ENCODE results near the gene IL21R. TPM values are rescaled to one million over a fixed set of nuclear protein-coding genes. Genes with fewer than 3 reads are reported as not detected.
A peak's percentile ranks its signal among the peaks of the same experiment; 100 is the strongest.

IL21R gene
- total RNA-seq, 1 donor, result 0.43 TPM

- no peak for TF ChIP-seq CTCF (IDR thresholded peaks at IDR 0.05; ENCODE audit: insufficient read depth, low read depth, low read length)
- no peak overlapping the region for H3K4me3 ChIP-seq (ENCODE audit: low read depth, low read length)
- DNase-seq (ENCODE audit: low read depth), result no peak
Observed at GRCh38 chr16:27374221-27374803, 27.7 kb upstream of the IL21R start.

GRCh38 chr16:27374804-27375425 is 27.1 kb upstream of the IL21R start:
- DNase-seq (ENCODE audit: low read depth), result peak; percentile 78
- H3K4me3 ChIP-seq (ENCODE audit: low read depth, low read length), result no peak overlapping the region
- TF ChIP-seq CTCF (IDR thresholded peaks at IDR 0.05; ENCODE audit: insufficient read depth, low read depth, low read length), result peak; percentile 70

- no peak for DNase-seq (ENCODE audit: low read depth)
- H3K4me3 ChIP-seq (ENCODE audit: low read depth, low read length), result no peak overlapping the region
- TF ChIP-seq CTCF (IDR thresholded peaks at IDR 0.05; ENCODE audit: insufficient read depth, low read depth, low read length), result no peak
Observed at GRCh38 chr16:27377666-27378485, 24.1 kb upstream of the IL21R start.

- no peak for TF ChIP-seq CTCF (IDR thresholded peaks at IDR 0.05; ENCODE audit: insufficient read depth, low read depth, low read length)
- H3K4me3 ChIP-seq (ENCODE audit: low read depth, low read length), result no peak overlapping the region
- no peak for DNase-seq (ENCODE audit: low read depth)
Observed at GRCh38 chr16:27378871-27379481, 23.0 kb upstream of the IL21R start.

- no peak overlapping the region for H3K4me3 ChIP-seq (ENCODE audit: low read depth, low read length)
- TF ChIP-seq CTCF (IDR thresholded peaks at IDR 0.05; ENCODE audit: insufficient read depth, low read depth, low read length), result no peak
- no peak for DNase-seq (ENCODE audit: low read depth)
Observed at GRCh38 chr16:27379919-27380318, 22.1 kb upstream of the IL21R start.

GRCh38 chr16:27381236-27381635 is 20.7 kb upstream of the IL21R start:
- DNase-seq (ENCODE audit: low read depth), result no peak
- H3K4me3 ChIP-seq (ENCODE audit: low read depth, low read length), result no peak overlapping the region
- TF ChIP-seq CTCF (IDR thresholded peaks at IDR 0.05; ENCODE audit: insufficient read depth, low read depth, low read length), result no peak

Data from fibroblast of villous mesenchyme (primary cell).